HUES6 (cell line): ENCODE data around the gene AKR1B15.

ENCODE experiments used
- H3K27ac ChIP-seq: 2 replicates; pipeline ENCODE4 v1.7.0; 2013; ENCODE audit warnings: low read depth, mild to moderate bottlenecking, low read length, inconsistent platforms
- H3K27me3 ChIP-seq: 2 replicates; pipeline ENCODE4 v1.6.1; 2013; ENCODE audit warnings: low read length; ENCODE audit not compliant: control insufficient read depth, insufficient read depth
- H3K36me3 ChIP-seq: 2 replicates; pipeline ENCODE4 v1.6.1; 2013; ENCODE audit warnings: low read length; ENCODE audit not compliant: control insufficient read depth, insufficient read depth
- H3K4me1 ChIP-seq: 2 replicates; pipeline ENCODE4 v1.6.1; 2013; ENCODE audit warnings: low read length; ENCODE audit not compliant: control insufficient read depth, insufficient read depth
- H3K4me3 ChIP-seq: 2 replicates; pipeline ENCODE4 v1.5.1; 2013; ENCODE audit warnings: low read depth, low read length
- H3K9ac ChIP-seq: one replicate; pipeline ENCODE4 v1.6.1; 2013; ENCODE audit warnings: mild to moderate bottlenecking, low read length
- H3K9me3 ChIP-seq: 2 replicates; pipeline ENCODE4 v1.6.1; 2013; ENCODE audit warnings: low read depth, low read length; ENCODE audit not compliant: control insufficient read depth, insufficient read depth

The AKR1B15 gene

GRCh38 chr7:134619627-134620331, 70.9 kb downstream of the AKR1B15 start:
- no peak overlapping the region for H3K9ac ChIP-seq
- H3K4me3 ChIP-seq = no peak overlapping the region
- H3K27ac ChIP-seq = no peak overlapping the region
- no peaks in the 10 kb centered on the region for H3K4me1 ChIP-seq
- H3K9me3 ChIP-seq = no peaks in the 10 kb centered on the region
- H3K27me3 ChIP-seq = peaks cover 4% of the 10 kb centered on the region; the same call in 1 of the 2 replicates
- no peaks in the 10 kb centered on the region for H3K36me3 ChIP-seq

- Histone ChIP-seq H3K4me3 (no peak overlapping the region), H3K36me3 (no peaks in the 10 kb centered on the region), H3K4me1 (no peaks in the 10 kb centered on the region), H3K27ac (no peak overlapping the region), H3K9me3 (no peaks in the 10 kb centered on the region), H3K27me3 (peaks cover 7% of the 10 kb centered on the region), H3K9ac (no peak overlapping the region)
Measured at GRCh38 chr7:134622303-134622995, 73.5 kb downstream of the AKR1B15 start.

- Histone ChIP-seq H3K36me3 (no peaks in the 10 kb centered on the region), H3K27me3 (peaks cover 13% of the 10 kb centered on the region), H3K9ac (no peak overlapping the region), H3K27ac (no peak overlapping the region), H3K4me3 (no peak overlapping the region), H3K9me3 (no peaks in the 10 kb centered on the region), H3K4me1 (no peaks in the 10 kb centered on the region)
Measured at GRCh38 chr7:134623193-134623592, 74.3 kb downstream of the AKR1B15 start.

- no peaks in the 10 kb centered on the region for H3K4me1 ChIP-seq
- H3K9me3 ChIP-seq = no peaks in the 10 kb centered on the region
- no peak overlapping the region for H3K27ac ChIP-seq
- H3K36me3 ChIP-seq = no peaks in the 10 kb centered on the region
- H3K4me3 ChIP-seq = no peak overlapping the region
- H3K9ac ChIP-seq = no peak overlapping the region
- peaks cover 16% of the 10 kb centered on the region for H3K27me3 ChIP-seq
Measured at GRCh38 chr7:134625550-134625949, 76.6 kb downstream of the AKR1B15 start.

- H3K9me3 ChIP-seq = no peaks in the 10 kb centered on the region
- no peak overlapping the region for H3K27ac ChIP-seq
- H3K36me3 ChIP-seq = no peaks in the 10 kb centered on the region
- no peak overlapping the region for H3K4me3 ChIP-seq
- H3K4me1 ChIP-seq = no peaks in the 10 kb centered on the region
- H3K27me3 ChIP-seq = peaks cover 16% of the 10 kb centered on the region
- no peak overlapping the region for H3K9ac ChIP-seq
Measured at GRCh38 chr7:134627109-134627774, 78.3 kb downstream of the AKR1B15 start.

GRCh38 chr7:134627775-134628153, 78.9 kb downstream of the AKR1B15 start:
- no peak overlapping the region for H3K27ac ChIP-seq
- no peaks in the 10 kb centered on the region for H3K9me3 ChIP-seq
- peaks cover 16% of the 10 kb centered on the region for H3K27me3 ChIP-seq
- no peak overlapping the region for H3K9ac ChIP-seq
- no peak overlapping the region for H3K4me3 ChIP-seq
- no peaks in the 10 kb centered on the region for H3K36me3 ChIP-seq
- H3K4me1 ChIP-seq = no peaks in the 10 kb centered on the region

- peaks cover 16% of the 10 kb centered on the region for H3K27me3 ChIP-seq
- H3K4me3 ChIP-seq = no peak overlapping the region
- no peaks in the 10 kb centered on the region for H3K36me3 ChIP-seq
- H3K27ac ChIP-seq = no peak overlapping the region
- H3K4me1 ChIP-seq = no peaks in the 10 kb centered on the region
- no peaks in the 10 kb centered on the region for H3K9me3 ChIP-seq
- H3K9ac ChIP-seq = no peak overlapping the region
Measured at GRCh38 chr7:134629445-134629844, 80.5 kb downstream of the AKR1B15 start.
